NCI-H526 (cell line): ENCODE results near the gene VPS13D.
"Not testable (repeated sequence)": the region's sequence is repeated elsewhere in the genome, so short reads cannot be mapped to it uniquely, and the experiment has no call there.

Source experiments
- DNase-seq, 2 experiments: peaks; one replicate each; lab custom pipeline; 2025; lab: John Stamatoyannopoulos, UW

Gene VPS13D

GRCh38 chr1:12372761-12373160 lies 142.9 kb downstream of the VPS13D start:
- DNase-seq: no peak

DNA sequence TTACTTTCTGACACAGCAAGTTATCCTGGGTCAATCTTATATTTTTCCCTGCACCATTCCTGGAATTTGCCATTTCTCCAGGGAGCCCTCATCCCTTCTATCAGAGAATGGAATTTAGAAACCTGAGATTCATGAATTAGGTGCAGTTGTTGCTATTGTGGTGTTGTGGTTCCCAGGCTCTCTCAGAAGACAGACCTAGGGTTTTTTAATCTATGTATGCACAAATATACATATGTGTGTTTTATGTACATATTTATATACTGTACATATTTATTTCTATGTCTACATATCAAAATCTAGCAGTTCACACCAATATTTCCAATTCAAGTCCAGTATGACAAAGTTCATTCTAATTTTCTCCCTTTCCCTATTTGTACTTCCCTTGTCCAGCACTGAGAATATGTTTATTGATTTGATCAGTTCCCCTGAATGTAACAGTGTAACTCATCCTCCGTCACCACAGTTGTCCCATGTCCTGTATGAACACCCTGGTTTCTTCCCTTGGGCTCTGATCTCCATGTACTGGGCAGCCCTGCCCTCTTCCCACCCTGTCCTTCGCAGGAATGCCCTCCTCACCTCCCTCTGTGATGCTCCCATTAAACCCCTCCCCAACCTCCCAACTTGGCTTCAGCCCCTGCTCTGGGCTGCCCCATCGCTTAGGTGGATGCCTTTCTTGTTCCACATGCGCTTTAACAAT lies 145.5 kb downstream of the VPS13D start:
- no peak for DNase-seq

DNA sequence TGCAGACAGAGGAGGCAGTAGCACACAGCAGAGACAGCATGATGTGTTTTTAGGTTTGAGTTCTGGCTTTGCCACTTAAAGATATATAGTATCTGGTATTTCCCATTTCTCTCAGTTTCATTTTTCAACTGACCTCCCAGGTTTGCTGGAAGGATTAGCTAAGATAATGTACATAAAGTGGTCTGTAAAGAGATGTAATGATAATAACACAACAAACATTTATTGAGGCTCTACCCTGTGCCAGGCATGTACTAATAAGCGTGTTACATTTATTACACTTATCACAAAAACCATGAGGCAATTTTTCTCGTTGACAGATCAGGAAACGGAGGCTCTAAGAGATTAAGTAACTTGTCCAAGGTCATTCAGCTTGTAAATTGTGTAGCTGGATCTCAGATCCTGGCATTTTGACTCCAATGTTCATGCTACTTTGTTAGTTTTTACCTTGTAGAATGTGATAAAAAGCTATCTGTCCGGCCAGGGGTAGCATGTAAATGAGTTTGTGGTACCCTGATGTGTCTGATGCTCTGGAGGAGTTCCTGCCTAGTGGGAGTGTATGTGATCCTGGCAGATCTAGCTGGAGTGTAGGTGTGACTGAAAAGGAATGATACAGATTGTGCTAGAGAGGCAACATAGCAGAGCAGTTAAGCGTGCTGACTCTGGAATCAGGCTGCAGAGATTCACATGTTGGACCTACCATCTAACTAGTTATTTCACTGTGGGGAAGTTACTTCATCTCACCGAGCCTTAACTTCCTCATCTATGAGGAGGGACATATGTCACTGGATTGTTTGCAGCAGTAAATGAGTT lies 146.6 kb downstream of the VPS13D start:
- DNase-seq: no peak

DNA sequence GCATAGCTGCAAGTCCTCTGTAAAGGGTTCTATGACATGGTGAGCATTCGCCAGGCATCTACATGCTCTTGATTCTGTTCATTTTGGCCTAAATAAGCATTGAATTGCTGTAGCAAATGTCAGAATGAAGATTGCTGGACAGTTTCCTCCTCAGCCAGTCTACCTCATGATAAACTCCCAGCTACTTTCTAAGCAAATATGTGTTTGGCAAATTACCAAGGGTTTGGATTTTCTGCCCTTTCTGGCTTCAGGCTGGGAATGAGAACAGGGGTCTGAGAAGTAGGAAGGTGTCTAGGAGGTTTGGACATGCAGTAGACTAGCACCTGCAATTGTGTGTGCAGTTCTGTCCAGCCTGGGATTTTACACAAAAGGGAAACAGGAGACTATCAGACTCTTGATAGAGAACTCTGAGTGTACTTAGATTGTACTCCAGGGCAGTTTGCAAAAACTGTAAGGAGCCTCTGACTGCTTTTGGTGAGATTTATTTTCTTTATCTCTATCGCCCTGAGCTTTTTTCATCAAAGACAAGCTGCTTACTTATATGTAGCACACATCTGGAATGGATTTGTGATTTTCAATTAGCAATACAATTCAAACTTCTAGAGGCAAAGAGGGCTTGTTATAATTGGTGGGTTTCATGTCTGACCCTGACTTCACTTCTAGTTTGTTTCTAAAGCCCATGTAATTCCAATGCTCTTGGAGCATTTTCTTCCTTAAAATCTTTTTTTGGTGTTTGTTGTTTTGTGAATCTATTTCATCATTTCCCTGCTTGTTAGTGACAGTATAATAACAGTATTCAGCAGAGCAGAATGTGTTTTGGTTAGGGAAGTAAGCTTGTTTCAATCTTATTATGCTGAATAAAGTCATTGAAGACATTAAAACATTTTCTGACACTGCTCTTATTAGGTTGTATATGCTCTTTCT lies 150.8 kb downstream of the VPS13D start:
- DNase-seq: no peak

- DNase-seq: no peak
These were observed 153.2 kb downstream of the VPS13D start for GRCh38 chr1:12383001-12383400.

GRCh38 chr1:12383786-12384185 lies 154.0 kb downstream of the VPS13D start:
- no peak for DNase-seq

GRCh38 chr1:12384836-12385456 lies 155.1 kb downstream of the VPS13D start:
- no peak for DNase-seq

DNA sequence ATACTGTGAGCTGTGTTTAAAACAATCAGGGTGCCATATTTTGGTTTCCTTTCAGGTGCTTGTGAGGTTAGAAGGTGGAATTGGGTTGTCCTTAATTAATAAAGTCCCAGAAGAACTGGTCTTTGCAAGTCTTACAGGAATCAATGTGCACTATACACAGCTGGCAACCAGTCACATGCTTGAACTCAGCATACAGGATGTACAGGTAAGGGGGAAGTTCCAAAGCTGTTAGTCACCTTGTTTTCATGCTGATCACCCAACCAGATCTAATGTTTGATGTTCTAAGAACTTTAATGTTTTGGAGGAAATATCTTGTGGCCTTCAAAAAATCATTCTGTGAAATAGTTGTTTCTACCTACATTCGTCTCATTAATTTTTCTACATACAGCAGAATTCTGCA lies 156.3 kb downstream of the VPS13D start:
- no peak for DNase-seq

- no peak for DNase-seq
These were observed 157.8 kb downstream of the VPS13D start for GRCh38 chr1:12387641-12388040.

DNA sequence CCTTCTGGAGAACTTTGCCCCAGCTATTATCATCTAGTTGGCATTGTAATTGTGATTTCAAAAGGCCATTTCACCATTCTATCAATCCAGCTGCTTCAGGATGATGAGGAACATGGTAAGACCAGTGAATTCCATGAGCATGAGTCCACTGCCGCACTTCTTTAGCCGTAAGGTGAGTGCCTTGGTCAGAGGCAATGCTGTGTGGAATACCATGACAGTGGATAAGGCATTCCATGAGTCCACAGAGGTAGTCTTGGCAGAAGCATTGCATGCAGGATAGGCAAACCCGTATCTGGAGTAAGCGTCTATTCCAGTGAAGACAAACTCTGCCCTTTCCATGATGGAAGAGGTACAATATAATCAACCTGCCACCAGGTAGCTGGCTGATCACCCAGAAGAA lies 160.5 kb downstream of the VPS13D start:
- not testable (repeated sequence) for DNase-seq

GRCh38 chr1:12397462-12398450 lies 167.9 kb downstream of the VPS13D start:
- DNase-seq: no peak

DNA sequence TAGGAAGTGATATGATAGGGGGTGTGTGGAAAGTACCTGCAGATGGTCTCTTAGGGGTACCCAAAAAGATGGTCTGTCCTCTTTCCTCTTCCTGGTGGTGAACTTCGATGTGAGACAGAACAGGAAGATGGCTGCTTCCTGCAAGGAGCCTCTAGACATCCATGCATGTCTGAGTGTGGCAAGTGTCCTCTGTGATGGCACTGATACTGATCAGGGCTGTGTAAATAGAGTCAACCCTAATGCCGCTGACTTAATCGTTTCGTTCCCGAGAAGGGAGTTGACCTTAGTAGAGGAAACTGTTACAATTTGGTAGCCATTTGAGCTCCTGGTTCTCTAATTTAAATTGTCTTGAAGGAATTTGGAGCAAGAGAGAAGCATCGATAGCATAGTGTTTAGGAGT lies 168.6 kb downstream of the VPS13D start:
- no peak for DNase-seq

GRCh38 chr1:12400027-12400693 lies 170.3 kb downstream of the VPS13D start:
- no peak for DNase-seq

DNA sequence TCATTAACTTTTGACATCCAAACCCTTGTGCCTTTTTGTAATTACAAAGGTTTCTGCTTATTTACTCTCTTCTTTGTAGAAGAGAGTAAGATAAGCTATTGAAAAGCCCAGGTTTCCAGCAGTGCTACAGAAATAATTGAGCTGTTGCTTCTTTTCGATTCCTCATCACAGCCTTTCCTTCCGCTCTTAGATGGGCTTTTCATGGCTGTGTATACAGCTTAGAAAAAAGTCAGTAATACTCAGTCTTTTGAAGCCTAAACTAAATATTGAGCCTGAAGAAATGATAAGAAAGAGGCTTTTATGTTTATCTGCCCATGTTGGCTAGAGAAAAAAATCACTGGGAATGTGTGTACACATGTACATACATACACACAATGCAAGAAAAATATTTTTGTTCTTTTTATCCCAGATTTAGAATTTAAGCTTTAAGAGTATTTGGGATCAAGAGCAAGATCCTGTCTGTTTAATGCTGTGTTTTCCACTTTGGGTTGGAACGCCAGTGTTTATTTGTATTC lies 172.4 kb downstream of the VPS13D start:
- DNase-seq: no peak

DNA sequence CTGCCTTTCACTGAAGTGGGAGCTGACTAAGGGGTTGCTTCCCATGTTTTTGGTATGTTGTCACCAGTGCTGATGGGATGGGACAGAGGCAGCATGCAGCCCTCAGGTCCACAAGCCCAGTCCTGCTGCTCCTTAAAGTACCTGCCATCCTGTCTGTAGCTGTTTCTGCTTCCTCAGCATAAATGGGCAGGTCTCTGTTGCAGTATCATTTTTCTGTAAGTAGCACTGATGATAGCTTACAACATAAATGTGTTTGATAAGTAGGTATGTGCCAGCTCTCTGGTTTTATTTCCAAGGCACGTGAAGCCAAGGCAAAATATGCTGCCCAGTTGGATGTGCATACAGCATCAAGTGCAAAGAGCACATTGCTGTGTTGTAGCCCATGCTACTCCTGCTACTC lies 173.0 kb downstream of the VPS13D start:
- DNase-seq: no peak

- DNase-seq: no peak
These were observed 175.1 kb downstream of the VPS13D start for GRCh38 chr1:12404918-12405317.

GRCh38 chr1:12405325-12406210 lies 175.7 kb downstream of the VPS13D start:
- DNase-seq: no peak

- DNase-seq: no peak
These were observed 176.6 kb downstream of the VPS13D start for GRCh38 chr1:12406211-12407021.
